Left forelimb (tissue), 1 donor: Measurements from ENCODE around the gene INO80B.
A peak's percentile ranks its signal among the peaks of the same experiment; 100 is the strongest.
"Not testable (repeated sequence)": the region's sequence is repeated elsewhere in the genome, so short reads cannot be mapped to it uniquely, and the experiment has no call there.

Source experiments
- DNase-seq: peaks from one replicate; pipeline ENCODE4 v3.0.0-alpha.2; 2018; ENCODE audit warnings: low spot score

INO80B gene

DNA sequence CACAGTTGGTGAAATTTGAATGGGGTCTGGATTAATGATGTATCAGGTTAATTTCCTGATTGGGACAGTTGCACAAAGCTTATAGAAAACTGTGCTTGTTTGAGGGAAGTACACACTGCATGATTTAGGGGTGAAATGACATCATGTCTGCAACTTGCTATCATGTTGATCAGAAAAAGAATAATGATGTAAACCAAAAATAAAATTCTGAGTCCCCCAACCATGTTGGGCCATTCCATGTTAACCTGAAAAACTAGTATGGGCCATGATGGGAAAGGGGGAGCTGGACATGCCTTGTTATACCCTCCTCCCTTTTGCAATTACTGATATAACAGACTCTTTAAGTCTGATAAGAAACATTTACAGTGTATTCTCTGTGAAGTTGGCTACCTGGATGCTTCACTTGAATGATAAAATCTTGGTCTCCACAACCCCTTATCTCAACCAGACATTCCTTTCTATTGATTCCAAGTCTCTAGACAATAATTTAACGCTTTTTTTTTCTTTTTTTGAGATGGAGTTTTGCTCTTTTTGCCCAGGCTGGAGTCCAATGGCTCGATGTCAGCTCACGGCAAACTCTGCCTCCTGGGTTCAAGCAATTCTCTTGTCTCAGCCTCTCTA is 4.2 kb upstream of the INO80B start:
- no peak for DNase-seq

DNA sequence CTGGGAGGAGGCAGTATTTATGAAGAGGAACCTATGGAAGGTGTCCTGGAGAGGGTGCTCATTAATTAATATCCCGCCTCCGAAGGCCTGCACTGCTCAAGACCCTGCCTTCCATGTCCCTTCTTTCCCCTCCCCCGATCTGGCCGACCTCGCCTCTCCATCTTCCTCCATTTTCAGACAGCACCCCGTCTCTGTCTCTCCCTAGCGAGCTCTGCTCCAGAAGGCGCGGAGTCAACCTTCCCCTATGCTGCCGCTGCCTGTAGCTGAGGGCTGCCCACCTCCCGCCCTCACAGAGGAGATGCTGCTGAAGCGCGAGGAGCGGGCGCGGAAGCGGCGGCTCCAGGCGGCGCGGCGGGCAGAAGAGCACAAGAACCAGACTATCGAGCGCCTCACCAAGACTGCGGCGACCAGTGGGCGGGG is 2.3 kb downstream of the INO80B start:
- no peak for DNase-seq

DNA sequence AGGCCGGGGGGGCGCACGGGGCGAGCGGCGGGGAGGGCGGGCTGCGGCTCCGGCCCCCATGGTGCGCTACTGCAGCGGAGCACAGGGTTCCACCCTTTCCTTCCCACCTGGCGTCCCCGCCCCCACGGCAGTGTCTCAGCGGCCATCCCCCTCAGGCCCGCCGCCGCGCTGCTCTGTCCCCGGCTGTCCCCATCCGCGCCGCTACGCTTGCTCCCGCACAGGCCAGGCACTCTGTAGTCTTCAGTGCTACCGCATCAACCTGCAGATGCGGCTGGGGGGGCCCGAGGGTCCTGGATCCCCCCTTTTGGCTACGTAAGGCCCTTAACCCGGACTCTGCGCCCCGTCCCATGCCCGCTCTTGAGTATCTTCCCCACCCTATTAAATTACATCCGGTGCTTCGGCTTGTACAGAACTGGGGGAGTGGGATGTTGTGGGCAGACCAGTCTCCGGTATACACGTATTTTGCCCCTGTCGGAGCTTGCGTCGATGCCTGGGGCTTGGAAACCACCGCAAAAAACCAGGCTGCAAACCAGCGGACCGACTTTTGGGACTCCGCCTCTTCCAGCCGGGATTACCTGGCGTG is 2.8 kb downstream of the INO80B start:
- DNase-seq = peak; percentile 85

DNA sequence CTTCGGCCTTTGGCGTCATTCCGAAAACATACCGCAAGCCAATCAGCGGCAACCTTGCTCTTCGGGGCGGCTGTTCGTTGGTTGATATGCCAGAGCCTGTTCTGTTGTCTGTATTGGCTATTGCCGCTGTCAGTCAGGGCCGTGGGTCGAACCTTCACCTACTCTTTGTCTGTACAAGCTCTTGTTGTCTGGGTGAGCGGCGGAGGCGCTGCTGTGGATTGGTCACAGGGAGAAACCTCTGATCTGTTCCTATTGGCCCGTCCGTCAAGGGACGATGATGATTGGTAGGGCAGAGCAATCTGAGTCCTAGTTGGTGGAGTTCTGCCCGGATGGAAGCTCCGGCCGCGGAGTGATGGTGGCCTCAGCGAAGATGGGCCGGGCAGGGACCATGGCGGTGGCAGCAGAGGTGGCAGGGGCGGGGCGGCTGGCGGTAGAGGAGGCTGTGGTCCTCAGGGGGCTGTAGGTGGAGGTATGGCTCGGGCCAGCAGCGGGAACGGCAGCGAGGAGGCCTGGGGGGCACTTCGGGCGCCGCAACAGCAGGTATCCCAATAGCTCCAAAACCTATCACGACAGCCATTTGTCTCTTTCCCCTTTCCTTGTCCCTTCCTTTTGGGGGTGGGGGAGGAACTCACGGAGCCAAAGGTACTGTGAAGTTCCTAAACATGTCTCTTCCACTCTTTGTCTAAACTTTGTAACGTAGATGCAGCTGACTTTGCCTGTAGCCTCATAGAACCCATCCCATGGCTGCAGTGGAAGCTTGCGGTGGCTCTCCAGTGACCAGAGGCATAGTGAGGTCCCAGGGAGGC is 3.4 kb downstream of the INO80B start, which contains the start of gene WBP1:
Gene WBP1, plus strand, starts transcription at position 307 of the 806 bp plus-strand sequence. Its CDS starts 165 bp downstream, at position 472.
- peak; percentile 99 for DNase-seq

DNA sequence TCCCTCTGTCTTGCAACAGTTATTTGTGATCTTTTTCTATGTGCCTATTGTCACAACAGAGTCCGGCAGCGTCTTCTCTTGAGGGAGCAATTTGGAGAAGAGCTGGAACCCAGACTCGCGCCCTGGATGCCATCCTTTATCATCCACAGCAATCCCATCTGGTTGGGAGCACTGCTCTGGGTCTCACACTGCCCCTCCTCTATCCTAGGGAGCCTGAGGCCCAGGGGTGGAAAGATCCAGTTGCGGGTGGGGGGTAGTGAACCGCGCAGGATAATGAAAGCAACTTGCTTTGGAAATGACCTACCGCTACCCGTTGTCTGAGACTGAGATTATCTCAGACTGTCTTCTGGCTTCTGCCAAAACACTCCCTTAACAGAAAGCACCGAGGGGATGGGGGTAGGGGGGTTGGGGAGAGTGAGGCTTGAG is 4.1 kb downstream of the INO80B start:
- no peak for DNase-seq

DNA sequence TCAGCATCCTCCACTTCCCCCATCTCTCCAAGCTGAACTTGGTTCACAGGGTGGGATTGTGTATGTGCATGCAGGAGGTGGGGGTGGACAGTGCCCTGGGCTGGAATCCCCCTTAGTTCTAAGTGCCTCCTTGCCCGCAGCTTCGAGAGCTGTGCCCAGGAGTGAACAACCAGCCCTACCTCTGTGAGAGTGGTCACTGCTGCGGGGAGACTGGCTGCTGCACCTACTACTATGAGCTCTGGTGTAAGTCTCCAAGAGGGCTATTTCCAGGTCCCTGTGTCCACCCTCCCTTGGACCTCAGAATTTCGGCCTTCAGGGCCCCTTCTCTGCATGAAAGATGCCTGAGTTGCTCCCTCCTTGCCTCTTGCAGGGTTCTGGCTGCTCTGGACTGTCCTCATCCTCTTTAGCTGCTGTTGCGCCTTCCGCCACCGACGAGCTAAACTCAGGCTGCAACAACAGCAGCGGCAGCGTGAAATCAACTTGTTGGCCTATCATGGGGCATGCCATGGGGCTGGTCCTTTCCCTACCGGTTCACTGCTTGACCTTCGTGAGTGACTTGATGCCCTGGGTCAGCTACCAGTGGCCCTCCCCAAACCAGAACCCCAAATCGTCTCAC is 4.7 kb downstream of the INO80B start:
- not testable (repeated sequence) for DNase-seq

DNA sequence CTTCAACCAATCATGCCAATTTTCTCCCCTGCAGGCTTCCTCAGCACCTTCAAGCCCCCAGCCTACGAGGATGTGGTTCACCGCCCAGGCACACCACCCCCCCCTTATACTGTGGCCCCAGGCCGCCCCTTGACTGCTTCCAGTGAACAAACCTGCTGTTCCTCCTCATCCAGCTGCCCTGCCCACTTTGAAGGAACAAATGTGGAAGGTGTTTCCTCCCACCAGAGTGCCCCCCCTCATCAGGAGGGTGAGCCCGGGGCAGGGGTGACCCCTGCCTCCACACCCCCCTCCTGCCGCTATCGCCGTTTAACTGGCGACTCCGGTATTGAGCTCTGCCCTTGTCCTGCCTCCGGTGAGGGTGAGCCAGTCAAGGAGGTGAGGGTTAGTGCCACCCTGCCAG is 5.3 kb downstream of the INO80B start:
- not testable (repeated sequence) for DNase-seq

DNA sequence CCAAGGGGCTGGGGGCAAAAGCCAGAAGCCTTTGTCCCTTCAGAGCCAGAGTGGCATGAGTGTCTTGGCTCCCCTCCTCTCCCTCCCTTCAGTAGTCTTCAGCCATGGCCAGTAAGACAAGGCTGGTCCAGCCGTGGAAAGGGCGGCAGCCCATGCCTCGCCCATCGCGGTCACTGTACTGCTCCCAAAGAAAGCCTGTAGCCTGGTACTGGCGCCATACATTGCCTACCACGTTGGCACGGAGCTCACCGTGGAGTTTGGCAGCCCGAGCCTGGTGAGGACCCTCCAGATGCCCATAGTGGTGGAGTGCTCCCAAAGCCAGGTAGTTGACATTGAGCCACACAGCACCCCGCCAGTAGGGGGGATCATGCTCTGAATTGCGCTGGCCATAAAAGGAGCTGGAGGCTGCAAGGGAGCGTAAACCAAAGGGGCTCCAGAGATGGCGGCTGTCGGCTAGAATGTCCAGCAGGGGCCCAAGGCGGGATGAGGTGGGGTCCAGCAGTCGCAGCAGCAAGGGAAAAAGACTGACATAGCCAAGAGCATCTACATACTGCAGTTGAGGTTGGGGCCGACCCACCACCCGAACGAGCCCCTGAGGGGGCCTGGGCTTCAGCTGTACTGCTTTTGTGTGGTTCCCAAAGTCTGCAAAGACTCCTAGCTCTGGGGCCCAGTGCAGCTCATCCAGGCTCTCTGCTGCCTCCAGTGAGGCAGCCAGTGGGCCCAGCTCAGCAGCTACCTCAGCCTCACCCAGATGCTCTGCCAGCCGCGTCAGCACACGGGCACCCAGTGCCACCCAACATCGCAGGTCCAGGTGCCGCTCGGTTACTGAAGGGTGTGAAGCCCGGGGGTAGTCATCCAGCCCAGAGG is 6.5 kb downstream of the INO80B start:
- DNase-seq = no peak

DNA sequence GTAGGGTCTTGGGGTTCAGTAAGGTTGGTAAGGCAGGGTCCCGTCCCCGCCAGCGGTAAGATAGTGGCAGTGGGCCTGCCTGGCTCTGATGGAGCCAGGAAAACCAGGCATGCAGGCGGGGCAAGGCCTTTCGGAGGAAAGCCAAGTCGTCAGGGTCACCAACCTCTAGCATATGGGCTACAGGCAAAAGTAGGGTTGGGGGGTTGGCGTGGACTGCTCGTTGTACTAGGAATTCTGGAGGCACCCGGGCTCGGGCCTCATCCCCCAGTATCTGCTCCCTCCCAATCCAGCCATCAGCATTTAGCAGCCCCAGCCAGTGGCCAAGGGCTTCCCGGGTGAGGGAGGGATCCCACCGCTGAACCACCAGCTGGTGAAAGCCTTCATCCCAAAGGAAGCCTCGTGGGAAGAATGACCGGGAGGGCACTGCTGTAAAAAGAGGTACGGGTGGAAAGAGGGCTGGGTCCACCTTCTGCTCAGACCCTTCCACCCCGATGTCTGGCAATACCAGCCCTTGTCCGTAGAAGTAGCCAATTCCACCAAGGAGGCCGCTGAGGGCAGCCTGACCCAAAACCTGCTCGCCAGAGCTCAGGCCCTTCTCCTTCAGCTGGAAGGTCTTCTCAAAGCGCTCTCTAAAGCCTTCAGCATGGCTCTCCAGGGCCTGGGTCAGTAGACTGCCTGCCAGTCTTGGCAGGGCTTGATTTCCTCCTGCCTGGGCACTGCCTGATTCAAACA is 7.3 kb downstream of the INO80B start:
- no peak for DNase-seq

DNA sequence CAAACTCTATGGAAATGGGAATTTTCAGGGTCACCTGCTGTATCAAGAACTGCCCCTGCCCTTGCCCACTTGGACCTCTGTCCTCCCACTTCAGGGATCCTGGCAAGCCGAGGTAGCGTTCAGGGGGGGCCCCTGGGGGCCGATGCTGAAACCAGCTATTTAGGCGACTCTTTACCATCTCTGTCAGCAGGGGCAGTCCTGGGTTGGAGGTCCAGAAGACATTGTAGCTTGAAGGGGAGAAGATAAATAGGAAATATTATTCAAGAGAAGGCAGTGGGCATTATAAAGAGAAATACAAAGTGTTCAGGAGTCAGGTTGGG is 7.9 kb downstream of the INO80B start:
- DNase-seq = no peak

DNA sequence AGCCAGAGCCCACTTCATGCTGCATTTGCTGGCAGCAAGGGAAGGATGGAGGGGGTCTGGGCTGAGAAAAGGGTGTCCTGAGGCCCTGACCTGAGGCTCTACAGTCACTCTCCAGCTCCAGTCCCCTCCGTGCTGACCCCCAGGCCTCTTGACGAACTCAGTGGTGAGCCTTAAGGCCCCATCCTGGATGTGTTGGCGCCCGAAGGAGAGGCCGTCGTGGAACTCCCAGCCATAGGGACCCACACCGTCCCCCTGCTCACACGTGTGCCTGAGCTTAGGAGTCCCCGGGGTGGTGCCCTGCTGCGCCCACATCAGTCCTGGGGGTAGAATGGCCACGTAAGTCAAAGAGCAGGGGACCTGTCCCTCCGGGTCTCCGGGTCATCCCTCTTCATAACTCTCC is 9.5 kb downstream of the INO80B start:
- no peak for DNase-seq

DNA sequence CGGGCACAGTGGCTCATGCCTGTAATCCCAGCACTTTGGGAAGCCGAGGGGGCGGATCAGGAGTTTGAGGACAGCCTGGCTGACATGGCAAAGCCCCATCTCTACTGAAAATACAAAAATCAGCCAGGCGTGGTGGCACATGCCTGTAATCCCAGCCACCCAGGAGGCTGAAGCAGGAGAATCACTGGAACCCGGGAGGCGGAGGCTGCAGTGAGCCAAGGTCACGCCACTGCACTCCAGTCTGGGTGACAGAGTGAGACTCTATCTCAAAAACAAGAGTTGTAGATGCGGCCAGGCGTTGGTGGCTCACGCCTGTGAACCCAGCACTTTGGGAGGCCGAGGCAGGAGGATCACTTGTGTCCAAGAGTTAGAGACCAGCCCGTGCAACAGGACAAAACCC is 15.9 kb downstream of the INO80B start:
- not testable (repeated sequence) for DNase-seq

DNA sequence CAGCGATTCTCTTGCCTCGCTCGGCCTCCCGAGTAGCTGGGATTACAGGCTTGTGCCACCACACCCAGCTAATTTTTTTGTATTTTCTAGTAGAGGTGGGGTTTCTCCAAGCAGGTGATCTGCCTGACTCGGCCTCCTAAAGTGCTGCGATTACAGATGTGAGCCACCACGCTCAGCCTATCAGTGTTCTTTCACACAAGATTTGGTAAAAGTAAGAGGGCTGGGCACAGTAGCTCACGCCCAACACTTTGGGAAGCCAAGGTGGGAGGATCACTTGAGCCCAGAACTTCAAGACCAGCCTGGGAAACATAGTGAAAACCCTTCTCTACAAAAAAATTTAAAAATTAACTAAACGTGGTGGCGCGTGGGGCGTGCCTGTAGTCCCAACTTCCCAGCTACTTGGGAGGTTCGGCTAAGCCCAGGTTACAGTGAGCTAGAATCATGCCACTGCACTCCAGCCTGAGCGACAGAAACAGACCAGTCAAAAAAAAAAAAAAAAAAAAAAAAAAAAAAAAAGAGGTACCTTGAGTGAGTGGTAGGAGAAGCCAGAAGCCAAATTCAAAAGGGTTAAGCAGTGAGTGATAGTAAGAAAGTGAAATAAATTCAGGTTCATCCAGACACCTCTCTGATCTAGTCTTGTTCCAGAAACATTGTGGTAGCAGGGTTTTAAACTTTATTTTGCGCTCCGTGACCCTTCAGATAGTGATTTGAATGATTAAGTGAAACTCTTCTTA is 16.6 kb downstream of the INO80B start:
- DNase-seq = no peak

DNA sequence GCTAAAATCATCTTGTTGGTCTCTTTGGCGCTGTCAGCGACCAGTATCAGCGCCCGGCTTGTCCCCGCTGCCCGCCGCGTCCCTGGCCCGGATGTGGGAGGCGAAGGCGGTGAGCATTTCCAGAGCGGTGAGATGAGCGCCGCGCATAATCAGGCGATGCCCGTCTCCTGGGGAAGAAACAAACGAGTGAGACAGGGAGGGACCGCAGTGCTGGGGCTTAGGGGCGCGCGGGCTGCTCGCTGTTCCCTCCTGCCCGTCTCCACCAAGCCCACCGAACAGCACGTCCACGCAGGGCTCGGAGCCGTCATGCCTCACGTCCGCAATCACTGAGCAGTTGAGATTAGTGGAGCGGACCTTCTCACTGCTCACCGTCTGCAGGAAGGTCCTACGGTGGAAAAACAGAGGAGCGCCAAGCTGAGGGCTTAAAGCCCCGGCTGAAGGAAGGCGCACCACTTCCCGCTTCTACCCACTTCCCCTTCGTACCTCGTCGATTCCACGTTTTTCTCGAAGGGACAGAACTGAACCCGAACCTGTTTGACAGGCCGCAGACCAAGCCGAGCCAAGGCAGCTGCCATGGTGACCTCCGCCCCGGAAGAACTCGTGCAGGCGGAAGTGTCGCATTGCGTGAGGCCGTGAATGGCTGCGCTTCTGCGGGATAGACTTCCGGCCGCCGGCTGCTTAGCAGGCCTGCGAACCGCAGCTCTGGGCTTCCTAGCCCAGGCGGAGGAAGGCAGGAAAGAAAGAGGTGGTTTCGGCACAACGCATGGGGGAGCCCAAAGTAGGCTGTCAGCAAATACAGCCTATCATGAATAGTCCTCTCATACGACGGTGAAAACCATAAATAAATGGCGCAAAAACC is 17.4 kb downstream of the INO80B start, which contains the start of gene MRPL53:
Gene MRPL53, minus strand, starts transcription at position 595 of the 859 bp plus-strand sequence. Its CDS starts 20 bp downstream, at position 575.
- peak; percentile 97 for DNase-seq

DNA sequence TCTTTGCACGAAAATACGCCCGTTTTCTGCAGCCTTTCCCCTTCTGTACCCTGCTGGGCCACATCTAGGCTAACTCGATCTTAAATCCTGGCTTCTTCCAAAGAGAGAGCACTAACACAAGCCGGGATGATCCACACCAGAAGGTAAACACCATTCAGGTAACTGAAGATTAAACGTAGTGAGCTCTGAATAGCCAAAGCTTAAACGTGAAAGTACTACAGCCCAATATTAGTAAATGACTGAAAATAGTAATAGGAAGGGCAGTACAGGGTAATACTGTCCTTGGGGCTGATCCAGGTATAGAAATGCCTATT is 18.0 kb downstream of the INO80B start:
- no peak for DNase-seq

DNA sequence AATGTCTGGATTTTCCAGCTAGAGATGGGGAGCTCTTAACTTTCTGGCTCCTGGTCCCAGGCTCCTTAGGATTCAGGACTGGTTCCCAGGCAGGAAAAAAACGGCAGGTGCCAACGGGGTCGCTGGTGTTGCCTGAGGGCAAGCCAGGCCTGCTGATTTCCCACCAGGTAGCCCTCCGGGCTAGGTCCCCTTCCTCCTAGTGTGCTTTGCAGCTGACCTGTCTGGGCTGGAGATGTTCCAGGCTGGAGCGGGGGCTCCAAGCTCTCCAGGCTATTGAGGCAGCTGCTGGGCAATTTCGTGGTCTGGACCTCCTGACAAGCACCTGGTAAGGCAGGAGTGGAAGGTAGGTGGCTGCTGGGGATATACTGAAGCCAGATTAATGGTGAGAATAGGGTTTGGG is 19.6 kb downstream of the INO80B start:
- DNase-seq = no peak

DNA sequence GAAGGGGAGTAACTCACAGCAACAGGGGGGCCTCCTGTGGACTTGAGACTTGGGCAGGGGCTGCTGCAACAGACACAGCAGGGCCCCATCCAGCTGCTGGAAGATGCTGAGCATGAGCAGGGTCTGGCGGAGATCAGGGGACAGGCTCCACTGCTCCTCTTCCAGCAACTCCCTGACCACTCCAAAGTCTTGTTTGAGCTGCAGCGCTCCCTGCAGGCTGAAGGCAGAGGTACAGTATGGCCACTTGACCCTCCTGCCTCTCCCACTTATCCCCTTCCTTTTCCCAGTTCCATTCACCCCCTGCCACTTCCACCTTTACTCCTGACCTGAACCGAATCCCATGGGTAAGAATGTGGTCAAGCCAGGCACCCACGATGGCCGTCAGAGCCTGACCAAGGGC is 20.0 kb downstream of the INO80B start:
- no peak for DNase-seq

DNA sequence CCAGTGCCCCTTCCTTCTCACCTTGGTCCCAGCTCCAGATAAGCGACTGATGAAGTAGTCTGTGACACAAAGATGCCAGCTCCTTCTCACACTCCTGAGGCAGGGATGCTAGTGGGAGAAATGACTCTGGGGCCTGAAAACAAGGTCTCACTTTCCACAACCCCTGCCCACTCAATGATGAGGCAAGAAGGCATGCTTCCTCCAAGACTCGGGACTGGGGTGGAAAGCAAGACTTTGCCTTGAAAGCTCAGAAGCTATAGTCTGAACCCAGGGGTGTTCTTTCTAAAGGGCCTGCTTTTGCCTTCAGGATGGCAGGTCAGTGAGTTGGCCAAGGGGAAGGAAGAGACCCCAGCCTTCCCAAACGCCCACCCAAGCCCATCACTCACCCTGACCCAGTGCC is 26.5 kb downstream of the INO80B start:
- no peak for DNase-seq

DNA sequence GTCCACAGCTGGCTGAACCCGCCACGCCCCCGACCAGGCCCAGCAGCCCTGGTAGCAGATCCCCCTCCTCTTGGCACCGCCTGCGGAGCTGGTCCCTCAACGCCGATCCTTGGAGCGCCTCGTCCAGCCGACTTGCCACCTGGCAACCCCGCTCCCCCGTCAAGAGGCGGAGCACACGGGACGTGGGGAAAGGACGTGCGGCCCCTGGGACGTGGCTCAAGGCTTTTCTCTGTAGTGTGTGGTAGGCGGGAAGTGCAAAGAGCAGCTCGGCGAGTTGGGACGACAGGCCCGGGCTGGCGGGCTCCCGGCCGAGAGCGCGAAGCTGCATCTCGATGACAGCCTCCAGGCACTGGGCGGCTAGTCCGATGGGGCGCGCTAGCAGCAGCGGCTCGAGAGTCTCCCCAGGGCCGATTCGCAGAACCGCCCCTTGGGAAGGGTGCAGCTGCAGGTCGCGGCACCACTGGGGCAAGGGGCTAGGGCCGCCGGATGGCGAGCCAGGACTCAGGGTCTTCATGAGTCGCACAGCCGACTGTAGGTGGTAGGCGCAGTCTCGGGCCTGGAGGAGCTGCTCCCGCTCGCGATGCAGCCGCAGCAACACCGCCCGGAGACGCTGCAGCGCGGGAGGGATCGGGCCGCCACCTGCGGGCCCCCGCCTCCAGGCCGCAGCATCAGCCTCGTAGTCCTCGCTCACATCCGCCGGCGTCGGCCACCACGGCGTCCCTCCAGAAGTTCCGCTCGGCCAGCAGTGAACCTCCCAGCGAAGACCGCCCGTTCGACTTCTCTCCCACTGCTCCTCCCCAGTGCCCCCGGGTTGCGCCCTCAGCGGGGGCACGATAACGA is 27.3 kb downstream of the INO80B start:
- no peak for DNase-seq
